ENCODE results near the gene SDF4. TPM values are rescaled to one million over a fixed set of nuclear protein-coding genes. Genes with fewer than 3 reads are reported as not detected.

The SDF4 gene, protein sequence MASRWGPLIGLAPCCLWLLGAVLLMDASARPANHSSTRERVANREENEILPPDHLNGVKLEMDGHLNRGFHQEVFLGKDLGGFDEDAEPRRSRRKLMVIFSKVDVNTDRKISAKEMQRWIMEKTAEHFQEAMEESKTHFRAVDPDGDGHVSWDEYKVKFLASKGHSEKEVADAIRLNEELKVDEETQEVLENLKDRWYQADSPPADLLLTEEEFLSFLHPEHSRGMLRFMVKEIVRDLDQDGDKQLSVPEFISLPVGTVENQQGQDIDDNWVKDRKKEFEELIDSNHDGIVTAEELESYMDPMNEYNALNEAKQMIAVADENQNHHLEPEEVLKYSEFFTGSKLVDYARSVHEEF
- total RNA-seq = 100 to 1,000 TPM; 121 to 151 TPM
- long read RNA-seq, donor 1, transcript SDF4-207 (3 exons, 3,516 nt) = minor isoform, 8 of 163 reads
- long read RNA-seq, donor 1, transcript SDF4-202 (7 exons, 1,956 nt) = major isoform, 116 of 163 reads
- long read RNA-seq, donor 1, partial matches to known transcripts = 27 of 163 reads
- long read RNA-seq, donor 1, other reads (novel, unspliced or antisense) = 9 of 163 reads
- long read RNA-seq, donor 2, transcript SDF4-202 (7 exons, 1,956 nt) = major isoform, 133 of 185 reads
- long read RNA-seq, donor 2, partial matches to known transcripts = 36 of 185 reads
- long read RNA-seq, donor 2, other reads (novel, unspliced or antisense) = 8 of 185 reads

DNA sequence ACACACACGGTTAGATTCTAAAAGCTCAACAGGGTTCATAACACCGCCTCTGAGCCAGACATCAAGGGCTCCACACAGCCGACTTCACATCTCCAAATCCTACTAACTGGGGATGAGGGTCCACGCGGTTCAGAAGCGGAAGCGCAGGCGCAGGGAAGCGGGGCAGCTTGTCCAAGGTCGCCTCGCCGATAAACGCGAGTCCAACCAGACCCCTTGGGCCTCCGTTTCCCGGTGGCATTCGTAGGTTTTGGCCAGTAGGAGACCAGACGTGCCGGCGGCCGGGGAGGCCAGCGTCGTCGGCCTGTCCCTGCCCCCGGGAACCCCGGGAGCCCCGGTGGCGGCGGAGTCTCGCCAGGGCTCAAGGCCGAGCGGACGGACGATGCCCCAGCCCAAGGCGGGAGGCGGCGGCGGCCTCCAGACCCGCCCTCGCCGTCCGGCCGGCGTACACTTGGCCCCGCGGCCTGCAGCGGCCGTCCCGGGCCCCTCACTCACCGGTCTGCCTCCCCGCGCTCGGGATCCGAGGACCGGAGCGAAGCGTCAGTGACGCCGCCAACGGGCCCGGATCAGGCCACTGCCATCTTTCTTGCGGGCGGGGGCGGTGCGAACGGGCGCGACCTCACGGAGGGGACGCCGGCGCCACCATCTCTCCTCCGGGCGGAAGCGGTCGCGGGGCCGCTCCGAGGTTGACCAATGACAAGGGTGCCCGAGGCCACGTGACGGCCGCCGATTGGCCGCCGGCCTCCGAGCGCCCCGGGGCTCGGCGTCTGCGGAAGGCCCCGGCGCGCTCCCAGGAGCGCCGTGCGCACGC is at the start of gene SDF4:
Gene SDF4 (minus strand): TSS at position 602 of the 808 bp plus-strand sequence. CDS start 3,229 bp downstream, outside the sequence.
- peak; percentile 99 for DNase-seq (ENCODE audit: low spot score)
- intact Hi-C loops (cut with DNase I) = no loop called here

- DNase-seq (ENCODE audit: low spot score) = no peak
These were observed 49.1 kb upstream of the SDF4 start for GRCh38 chr1:1280782-1281481.

GRCh38 chr1:1279028-1279427 is 47.2 kb upstream of the SDF4 start:
- intact Hi-C loops (cut with DNase I) = no loop called here
- no peak for DNase-seq (ENCODE audit: low spot score)

More at GRCh38 chr1:1280782-1281481, 49.1 kb upstream of the SDF4 start:
- intact Hi-C loops (cut with DNase I) = no loop called here

- no peak for DNase-seq (ENCODE audit: low spot score)
- intact Hi-C loops (cut with DNase I) = no loop called here
These were observed 46.8 kb upstream of the SDF4 start for GRCh38 chr1:1278620-1279019.

DNA sequence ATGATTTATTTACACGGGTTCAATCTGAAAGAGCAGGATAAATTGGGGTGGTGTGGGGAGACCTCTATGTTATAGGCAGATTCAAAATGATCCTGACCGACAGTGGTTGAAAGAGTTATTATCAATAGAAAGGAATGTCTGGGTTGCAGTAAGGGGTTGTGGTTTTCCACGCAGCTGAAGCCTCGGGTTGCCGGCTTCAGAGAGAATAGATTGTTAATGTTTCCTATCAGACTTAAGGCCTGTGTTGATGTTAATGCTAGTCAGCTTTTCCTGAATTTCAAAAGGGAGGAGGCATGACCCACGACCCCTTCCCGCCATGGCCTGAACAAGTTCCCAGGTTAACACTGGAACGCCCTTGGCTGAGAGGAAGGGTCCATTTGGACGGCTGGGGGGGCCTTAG is 44.0 kb upstream of the SDF4 start:
- intact Hi-C loops (cut with DNase I) = no loop called here
- no peak for DNase-seq (ENCODE audit: low spot score)

DNA sequence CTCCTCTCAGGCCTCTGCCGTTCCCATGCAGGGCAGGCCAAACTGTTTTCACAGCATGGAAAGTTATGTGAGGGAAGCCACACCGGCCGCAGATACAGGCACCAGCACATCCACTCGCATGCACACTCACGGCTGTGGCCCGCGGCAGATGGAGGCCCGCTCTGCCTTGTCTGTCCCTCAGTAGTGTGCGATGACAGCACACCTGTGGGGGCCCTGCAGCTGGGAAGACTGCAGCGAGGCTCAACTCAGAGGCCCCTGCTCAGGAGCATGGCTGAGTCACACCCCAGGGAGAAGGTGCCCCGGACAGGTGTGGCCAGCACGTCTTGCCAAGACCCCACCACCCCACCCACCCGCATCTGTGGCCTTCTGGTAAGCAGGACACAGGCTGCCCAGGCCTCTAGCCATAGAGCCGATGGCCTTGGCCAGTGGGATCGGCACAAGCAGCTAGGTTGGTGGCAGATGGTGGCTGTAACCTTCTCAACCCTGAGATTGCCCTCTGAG is 43.2 kb upstream of the SDF4 start:
- intact Hi-C loops (cut with DNase I) = no loop called here
- no peak for DNase-seq (ENCODE audit: low spot score)

GRCh38 chr1:1274299-1274930 is 42.6 kb upstream of the SDF4 start:
- intact Hi-C loops (cut with DNase I) = no loop called here
- DNase-seq (ENCODE audit: low spot score) = no peak

DNA sequence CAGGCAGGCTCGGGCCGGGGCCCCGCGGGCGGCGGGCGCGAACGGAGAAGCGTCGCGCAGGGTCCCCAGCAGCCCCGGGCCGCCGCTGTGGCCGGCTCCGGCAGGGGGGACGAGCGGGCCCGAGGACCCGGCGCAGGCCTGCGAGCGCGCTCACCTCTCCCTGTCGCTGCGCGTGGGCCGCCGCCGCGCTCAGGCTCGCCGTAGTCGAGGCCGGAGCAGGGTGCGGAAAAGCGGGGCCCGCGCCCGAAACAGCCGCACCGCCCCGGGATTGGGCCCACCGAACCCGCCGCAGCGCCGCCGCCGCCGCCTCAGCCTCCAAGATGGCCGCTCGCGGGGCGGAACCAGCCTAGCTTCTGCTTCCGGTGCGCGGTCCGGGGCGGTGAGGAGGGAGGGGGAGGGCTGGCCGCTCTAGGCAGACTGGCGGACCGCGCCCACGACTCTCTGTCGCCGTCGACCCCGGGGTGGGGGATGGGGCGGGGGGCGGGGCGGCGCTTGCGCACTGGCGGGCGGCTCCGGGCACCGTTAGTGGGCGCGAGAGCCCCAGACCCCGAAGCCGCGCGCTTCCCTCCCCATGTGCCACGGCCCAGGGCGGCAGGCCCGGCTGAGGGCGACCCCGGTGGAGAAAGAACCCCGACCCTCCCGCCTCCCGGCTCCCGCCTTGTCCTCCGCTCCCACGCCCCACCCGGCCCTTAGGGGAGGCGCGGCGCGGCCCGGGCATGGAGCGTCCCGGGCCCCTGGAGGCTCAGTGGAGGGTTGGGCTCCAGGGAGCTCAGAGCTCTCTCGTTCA is 41.9 kb upstream of the SDF4 start, which contains the start of gene UBE2J2:
Gene UBE2J2 (minus strand): TSS at position 343 of the 787 bp plus-strand sequence. CDS start 5,862 bp downstream, outside the sequence.
- intact Hi-C loops (cut with DNase I) = no loop called here
- peak; percentile 99 for DNase-seq (ENCODE audit: low spot score)

DNA sequence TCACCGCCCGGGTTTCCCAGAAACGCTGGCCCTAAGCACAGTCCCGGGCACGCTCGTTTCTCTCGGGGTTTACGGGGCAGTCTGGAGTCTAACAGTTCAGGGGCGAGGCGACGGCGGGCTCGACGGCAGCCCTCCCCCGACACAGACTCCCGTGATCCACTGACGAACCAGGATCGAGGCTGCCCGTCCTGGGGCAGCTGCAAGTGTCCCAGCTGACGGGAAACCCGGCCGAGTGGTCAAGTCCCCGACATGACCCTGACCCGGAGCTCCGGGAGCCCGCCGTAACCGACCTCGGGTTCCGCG is 41.4 kb upstream of the SDF4 start:
- intact Hi-C loops (cut with DNase I) = no loop called here

GRCh38 chr1:1272341-1273208 is 40.8 kb upstream of the SDF4 start:
- intact Hi-C loops (cut with DNase I) = no loop called here
- no peak for DNase-seq (ENCODE audit: low spot score)

More for the DNA sequence above, 41.4 kb upstream of the SDF4 start:
- DNase-seq (ENCODE audit: low spot score) = no peak

DNA sequence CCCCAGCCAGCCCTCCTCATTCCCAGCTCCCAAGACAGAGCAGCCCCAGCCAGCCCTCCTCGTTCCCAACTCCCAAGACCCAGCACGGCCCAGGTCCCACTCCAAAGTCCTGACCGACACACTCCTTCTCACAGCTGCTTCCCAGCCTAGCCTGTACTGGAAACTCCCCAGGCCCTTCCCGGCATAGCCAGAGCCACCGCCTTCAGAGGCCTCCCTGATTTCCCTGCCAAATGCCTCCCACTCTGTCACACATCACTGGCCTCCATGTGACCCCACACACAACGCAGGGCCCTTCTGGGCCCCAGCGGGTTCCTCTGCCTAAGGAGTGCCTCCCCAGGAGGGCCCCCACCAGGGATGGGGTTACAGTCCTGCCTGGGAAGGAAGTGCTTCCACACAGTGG is 39.0 kb upstream of the SDF4 start:
- intact Hi-C loops (cut with DNase I) = no loop called here
- no peak for DNase-seq (ENCODE audit: low spot score)

GRCh38 chr1:1268284-1268682 is 36.5 kb upstream of the SDF4 start:
- no peak for DNase-seq (ENCODE audit: low spot score)
- intact Hi-C loops (cut with DNase I) = no loop called here

- DNase-seq (ENCODE audit: low spot score) = no peak
- intact Hi-C loops (cut with DNase I) = no loop called here
These were observed 35.9 kb upstream of the SDF4 start for GRCh38 chr1:1267488-1268283.

DNA sequence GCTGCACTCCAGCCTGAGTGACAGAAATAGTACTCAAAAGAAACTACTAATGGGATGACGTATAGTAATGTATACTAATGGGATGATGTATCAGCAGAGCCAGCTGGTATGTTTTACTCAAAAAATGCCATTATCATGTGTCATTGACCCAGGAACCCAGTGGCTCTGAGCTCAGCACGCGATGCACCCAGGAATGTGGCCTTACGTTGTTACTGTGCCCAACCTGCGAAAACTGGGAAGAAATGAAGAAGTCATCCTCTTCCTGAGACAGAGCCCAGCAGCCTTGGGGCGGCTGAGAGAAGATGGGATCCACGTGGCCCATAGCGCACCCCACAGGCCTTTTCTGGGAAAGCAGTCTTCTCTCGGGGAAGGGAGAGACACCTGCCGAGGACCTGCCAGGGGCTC is 33.1 kb upstream of the SDF4 start:
- intact Hi-C loops (cut with DNase I) = no loop called here

DNA sequence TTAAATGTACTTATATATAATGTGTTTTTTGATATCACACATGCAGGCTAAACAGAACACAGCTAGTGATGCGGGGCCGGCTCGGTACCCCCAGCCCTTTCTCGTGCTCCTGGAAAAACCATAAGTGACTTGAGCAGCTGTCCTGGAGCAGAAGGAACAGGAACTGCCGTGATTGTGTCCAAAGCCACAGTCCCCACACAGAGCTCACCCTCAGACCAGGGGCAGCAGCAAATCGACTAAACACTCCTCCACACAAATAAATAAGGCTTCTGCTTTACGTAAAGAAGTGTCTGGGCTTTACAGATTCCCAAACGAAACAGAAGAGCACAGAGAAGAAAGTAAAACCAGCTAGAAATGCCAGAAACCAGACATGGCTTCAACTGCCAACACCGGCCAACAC is 32.2 kb upstream of the SDF4 start:
- intact Hi-C loops (cut with DNase I) = no loop called here
- no peak for DNase-seq (ENCODE audit: low spot score)

More for the DNA sequence above, 33.1 kb upstream of the SDF4 start:
- DNase-seq (ENCODE audit: low spot score) = no peak

GRCh38 chr1:1262758-1263157 is 31.0 kb upstream of the SDF4 start:
- intact Hi-C loops (cut with DNase I) = no loop called here
- no peak for DNase-seq (ENCODE audit: low spot score)

All from posterior vena cava (tissue), 2 donors.